Heart left ventricle (tissue), 16 donors: ENCODE data around the gene CIT. TPM values are rescaled to one million over a fixed set of nuclear protein-coding genes. Genes with fewer than 3 reads are reported as not detected.
A peak's percentile ranks its signal among the peaks of the same experiment; 100 is the strongest.

Experiments used
- ATAC-seq, 4 donors: fragments of 200-7000 bp; cut with Tn5 transposase; one replicate each; pipeline ENCODE4 v1.9.1; 2020 to 2022; ENCODE audit warnings: moderate library complexity in 4 of 4, mild to moderate bottlenecking in 3 of 4, moderate number of reproducible peaks in 1 of 4
- DNase-seq, 5 donors: peaks; one replicate each; pipeline ENCODE4 v3.0.0-alpha.2; 2020
- H3K27ac ChIP-seq, 12 donors: fragments of 200-600 bp; sonication (generic) in 4 of 12; one replicate each; pipeline versions ENCODE4 v1.5.0 to v1.8.0; 2016 to 2022; ENCODE audit warnings: mild to moderate bottlenecking in 2 of 12
- H3K27me3 ChIP-seq, 9 donors: fragments of 200-600 bp; sonication (generic) in 2 of 9; one replicate each; pipeline versions ENCODE4 v1.5.1 to v1.8.0; 2016 to 2022; ENCODE audit warnings: mild to moderate bottlenecking in 3 of 9
- H3K36me3 ChIP-seq, 9 donors: fragments of 200-600 bp; sonication (generic) in 2 of 9; one replicate each; pipeline versions ENCODE4 v1.5.0 to v1.8.0; 2018 to 2022; ENCODE audit warnings: mild to moderate bottlenecking in 2 of 9
- H3K4me1 ChIP-seq, 12 donors: fragments of 200-600 bp; sonication (generic) in 4 of 12; one replicate each; pipeline versions ENCODE4 v1.5.0 to v1.8.0; 2016 to 2022; ENCODE audit warnings: mild to moderate bottlenecking in 3 of 12
- H3K4me3 ChIP-seq, 12 donors: fragments of 200-600 bp; sonication (generic) in 4 of 12; one replicate each; pipeline versions ENCODE4 v1.5.0 to v1.8.0; 2017 to 2022; ENCODE audit warnings: mild to moderate bottlenecking in 9 of 12, moderate library complexity in 4 of 12
- H3K9me3 ChIP-seq, 12 donors: fragments of 200-600 bp; sonication (generic) in 4 of 12; one replicate each; pipeline versions ENCODE4 v1.5.0 to v1.8.0; 2016 to 2022; ENCODE audit warnings: mild to moderate bottlenecking in 1 of 12
- POLR2A ChIP-seq, 2 donors: fragments of 450-650 bp; IDR thresholded peaks; one replicate each; pipeline ENCODE4 v1.6.1; 2017; ENCODE audit warnings: antibody characterized with exemption in 2 of 2, mild to moderate bottlenecking in 2 of 2, moderate library complexity in 2 of 2
- WGBS, 4 donors: extraction: QIAGEN DNeasy Blood & Tissue Kit in 2 of 4; methylation state at CpG; one replicate each; pipeline versions ENCODE4 v1.1.5 to v1.1.7; 2013 to 2018; 5-methylcytosine and 5-hydroxymethylcytosine counted together
- intact Hi-C, 10 donors: fragments of 100-400 bp; cut with DNase I; formaldehyde crosslinking; loops; one replicate each; pipeline versions ENCODE4 v1.11.1 to v1.14.2; 2022
- polyA plus RNA-seq, 2 donors: library from polyadenylated mRNA; stranded (reverse); fragments of 200-250 nt; gene quantifications; one replicate each; pipeline ENCODE4 v1.2.3, GENCODE V29; 2013
- total RNA-seq, 9 donors: library from RNA; depleted of rRNA in 2 of 9; stranded (reverse); fragments of >200 nt in 2 of 9; fragmentation: NEBNext Ultra II Directional in 3 of 9; extraction: Animal tissue kit (Norgen Biotek cat#: 25700) in 3 of 9; gene quantifications; one replicate each; pipeline versions ENCODE4 v1.1.0 to v1.2.4, GENCODE V29; 2016 to 2023
- TF ChIP-seq, protein P1 (sequence below), 12 donors: fragments of 200-600 bp; sonication (generic) in 4 of 12; IDR thresholded peaks; one replicate each; pipeline versions ENCODE4 v1.5.0 to v1.8.0; 2018 to 2022; ENCODE audit warnings: antibody characterized with exemption in 12 of 12, mild to moderate bottlenecking in 5 of 12
- donor health status: ischemic (EF 13 %, LVEDD 7.1; RV severe dilation, severe dysfunction).
- donor health status: healthy with polysubstance abuse.
- donor health status: DM: no; HTN: yes; CAD: no.
- donor health status: DM: no; HTN: no; CAD: no.
- donor health status: ischemic (EF 25% LVEDD 6.9; RV normal size, moderate dysfunction).
- donor health status: ischemic (EF 25% LVEDD 5.7; RV mildly dilated, moderate dysfunction).
- donor health status: healthy.
- donor health status: DM: yes; HTN: yes; CAD: no.
- donor health status: ischemic (EF 35%, LVEDD 5.7; RV mildly dilated, moderate dysfunction).
- donor health status: nonischemic (EF 11% LVEDD 7.7; RV severe dilation, severe dysfunction).
- donor health status: DM: yes; HTN: yes; CAD: no.
- donor health status: PGD.
- donor health status: ischemic (EF 29% LVEDD 5.4; RV normal size, mild dysfunction).
- donor health status: nonischemic (EF 23%, LVEDD 6.1; RV moderate dilation, normal function).

CIT gene
- total and polyA plus RNA-seq, 11 donors, result 0.26 to 8.1 (median 1.9) TPM

GRCh38 chr12:119686776-119687175 is 190.3 kb downstream of the CIT start:
- intact Hi-C loops, result no loop called here
- TF ChIP-seq, protein P1, sequence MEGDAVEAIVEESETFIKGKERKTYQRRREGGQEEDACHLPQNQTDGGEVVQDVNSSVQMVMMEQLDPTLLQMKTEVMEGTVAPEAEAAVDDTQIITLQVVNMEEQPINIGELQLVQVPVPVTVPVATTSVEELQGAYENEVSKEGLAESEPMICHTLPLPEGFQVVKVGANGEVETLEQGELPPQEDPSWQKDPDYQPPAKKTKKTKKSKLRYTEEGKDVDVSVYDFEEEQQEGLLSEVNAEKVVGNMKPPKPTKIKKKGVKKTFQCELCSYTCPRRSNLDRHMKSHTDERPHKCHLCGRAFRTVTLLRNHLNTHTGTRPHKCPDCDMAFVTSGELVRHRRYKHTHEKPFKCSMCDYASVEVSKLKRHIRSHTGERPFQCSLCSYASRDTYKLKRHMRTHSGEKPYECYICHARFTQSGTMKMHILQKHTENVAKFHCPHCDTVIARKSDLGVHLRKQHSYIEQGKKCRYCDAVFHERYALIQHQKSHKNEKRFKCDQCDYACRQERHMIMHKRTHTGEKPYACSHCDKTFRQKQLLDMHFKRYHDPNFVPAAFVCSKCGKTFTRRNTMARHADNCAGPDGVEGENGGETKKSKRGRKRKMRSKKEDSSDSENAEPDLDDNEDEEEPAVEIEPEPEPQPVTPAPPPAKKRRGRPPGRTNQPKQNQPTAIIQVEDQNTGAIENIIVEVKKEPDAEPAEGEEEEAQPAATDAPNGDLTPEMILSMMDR (IDR thresholded peaks at IDR 0.05), result no peak
- no peak for TF ChIP-seq POLR2A (IDR thresholded peaks at IDR 0.05)
- Histone ChIP-seq H3K27ac (no peak overlapping the region), H3K4me3 (no peak overlapping the region), H3K9me3 (no peaks in the 10 kb centered on the region), H3K4me1 (peaks cover 0 to 46% (median 19%) of the 10 kb centered on the region in 12 donors), H3K36me3 (peaks cover 0 to 9% (median 4%) of the 10 kb centered on the region in 9 donors), H3K27me3 (no peaks in the 10 kb centered on the region)
- WGBS, 4 donors, result 68 to 81% (median 75%) methylated on average over 9 to 13 of the region's 13 CpGs
- DNase-seq, result no peak
- ATAC-seq, result no peak

DNA sequence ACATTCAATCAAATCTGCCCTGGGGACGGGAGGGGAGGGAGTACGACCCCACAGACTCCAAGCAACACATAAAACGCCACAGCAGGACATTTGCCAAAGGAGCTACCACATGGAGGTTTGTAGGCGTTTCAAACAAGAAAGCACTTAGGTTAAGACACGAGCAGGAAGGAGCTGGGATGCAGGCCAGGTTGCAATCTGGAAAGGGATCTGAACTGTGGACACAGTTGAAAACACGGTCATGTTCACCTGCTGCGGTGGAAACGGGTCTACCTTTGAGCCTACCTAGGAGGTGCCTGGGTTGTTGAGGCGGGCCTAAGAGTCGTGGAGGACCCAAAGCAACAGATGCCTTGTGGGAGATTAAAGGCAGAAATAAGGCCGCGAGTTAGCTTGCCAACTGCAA is 190.8 kb downstream of the CIT start:
- ATAC-seq, result peak in 1 of 4 donors; percentile 40
- no peak for DNase-seq
- TF ChIP-seq, protein P1 (IDR thresholded peaks at IDR 0.05), result no peak
- TF ChIP-seq POLR2A (IDR thresholded peaks at IDR 0.05), result no peak
- WGBS, 4 donors, result 68 to 75% (median 73%) methylated on average over 12 of the region's 12 CpGs
- Histone ChIP-seq H3K4me3 (no peak overlapping the region), H3K27ac (no peak overlapping the region), H3K9me3 (no peaks in the 10 kb centered on the region), H3K4me1 (peaks cover 0 to 45% (median 19%) of the 10 kb centered on the region in 12 donors), H3K27me3 (no peaks in the 10 kb centered on the region), H3K36me3 (peaks cover 0 to 13% (median 8%) of the 10 kb centered on the region in 9 donors)
- intact Hi-C loops, result no loop called here

GRCh38 chr12:119685375-119685774 is 191.7 kb downstream of the CIT start:
- ATAC-seq (no peak), DNase-seq (no peak)
- H3K9me3 ChIP-seq, result no peaks in the 10 kb centered on the region
- 81 to 92% (median 87%) methylated on average over 4 of the region's 4 CpGs for WGBS, 4 donors
- peaks cover 0 to 45% (median 19%) of the 10 kb centered on the region in 12 donors for H3K4me1 ChIP-seq
- TF ChIP-seq, protein P1 (IDR thresholded peaks at IDR 0.05), result no peak
- TF ChIP-seq POLR2A (IDR thresholded peaks at IDR 0.05), result no peak
- no peaks in the 10 kb centered on the region for H3K27me3 ChIP-seq
- H3K27ac ChIP-seq, result peak overlapping the region in 3 of 12 donors; percentile 23 to 49 (median 32)
- H3K36me3 ChIP-seq, result peaks cover 0 to 23% (median 18%) of the 10 kb centered on the region in 9 donors
- no peak overlapping the region for H3K4me3 ChIP-seq
- intact Hi-C loops, result no loop called here

- ATAC-seq (no peak), DNase-seq (no peak)
- peak overlapping the region in 4 of 12 donors; percentile 14 to 32 (median 22) for H3K27ac ChIP-seq
- peaks cover 0 to 45% (median 19%) of the 10 kb centered on the region in 12 donors for H3K4me1 ChIP-seq
- 65 to 81% (median 75%) methylated on average over 10 of the region's 10 CpGs for WGBS, 4 donors
- H3K27me3 ChIP-seq, result no peaks in the 10 kb centered on the region
- intact Hi-C loops, result no loop called here
- H3K36me3 ChIP-seq, result peaks cover 0 to 28% (median 23%) of the 10 kb centered on the region in 9 donors
- no peak overlapping the region for H3K4me3 ChIP-seq
- no peaks in the 10 kb centered on the region for H3K9me3 ChIP-seq
- no peak for TF ChIP-seq POLR2A (IDR thresholded peaks at IDR 0.05)
- TF ChIP-seq, protein P1 (IDR thresholded peaks at IDR 0.05), result no peak
Observed at GRCh38 chr12:119684711-119685369, 192.3 kb downstream of the CIT start.
